GM12865 (cell line): ENCODE data around the gene RFK.

Source experiments
- DNase-seq: peaks from one replicate; pipeline ENCODE4 v3.0.0; 2010; ENCODE audit warnings: low read depth
- H3K4me3 ChIP-seq: 2 replicates; pipeline ENCODE4 v1.5.1; 2011; ENCODE audit warnings: mild to moderate bottlenecking, low read depth, low read length, control low read depth
- TF ChIP-seq, protein P1 (sequence below): IDR thresholded peaks from 2 replicates; pipeline ENCODE4 v1.5.1; 2011; ENCODE audit warnings: low read length, control low read depth, low read depth, inconsistent platforms; ENCODE audit not compliant: insufficient read depth; ENCODE audit errors: missing control alignments

RFK gene

DNA sequence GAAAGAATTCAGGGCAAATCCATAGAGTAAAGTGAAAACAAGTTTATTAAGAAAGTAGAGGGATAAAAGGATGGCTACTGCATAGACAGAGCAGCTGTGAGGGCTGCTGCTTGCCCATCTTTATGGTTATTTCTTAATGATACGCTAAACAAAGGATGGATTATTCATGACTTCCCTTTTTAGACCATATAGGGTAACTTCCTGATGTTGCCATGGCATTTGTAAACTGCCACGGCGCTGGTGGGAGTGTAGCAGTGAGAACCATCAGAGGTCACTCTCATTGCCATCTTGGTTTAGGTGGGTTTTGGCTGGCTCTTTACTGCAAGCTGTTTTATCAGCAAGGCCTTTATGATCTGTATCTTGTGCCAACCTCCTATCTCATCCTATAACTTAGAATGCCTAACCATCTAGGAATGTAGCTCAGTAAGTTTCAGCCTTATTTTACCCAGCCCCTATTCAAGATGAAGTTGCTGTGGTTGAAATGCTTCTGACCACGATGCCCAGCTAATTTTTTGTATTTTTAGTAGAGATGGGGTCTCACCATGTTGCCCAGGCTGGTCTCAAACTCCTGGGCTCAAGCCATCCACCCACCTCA is 42.1 kb downstream of the RFK start:
- TF ChIP-seq, protein P1, sequence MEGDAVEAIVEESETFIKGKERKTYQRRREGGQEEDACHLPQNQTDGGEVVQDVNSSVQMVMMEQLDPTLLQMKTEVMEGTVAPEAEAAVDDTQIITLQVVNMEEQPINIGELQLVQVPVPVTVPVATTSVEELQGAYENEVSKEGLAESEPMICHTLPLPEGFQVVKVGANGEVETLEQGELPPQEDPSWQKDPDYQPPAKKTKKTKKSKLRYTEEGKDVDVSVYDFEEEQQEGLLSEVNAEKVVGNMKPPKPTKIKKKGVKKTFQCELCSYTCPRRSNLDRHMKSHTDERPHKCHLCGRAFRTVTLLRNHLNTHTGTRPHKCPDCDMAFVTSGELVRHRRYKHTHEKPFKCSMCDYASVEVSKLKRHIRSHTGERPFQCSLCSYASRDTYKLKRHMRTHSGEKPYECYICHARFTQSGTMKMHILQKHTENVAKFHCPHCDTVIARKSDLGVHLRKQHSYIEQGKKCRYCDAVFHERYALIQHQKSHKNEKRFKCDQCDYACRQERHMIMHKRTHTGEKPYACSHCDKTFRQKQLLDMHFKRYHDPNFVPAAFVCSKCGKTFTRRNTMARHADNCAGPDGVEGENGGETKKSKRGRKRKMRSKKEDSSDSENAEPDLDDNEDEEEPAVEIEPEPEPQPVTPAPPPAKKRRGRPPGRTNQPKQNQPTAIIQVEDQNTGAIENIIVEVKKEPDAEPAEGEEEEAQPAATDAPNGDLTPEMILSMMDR, result no peak
- no peak for DNase-seq

DNA sequence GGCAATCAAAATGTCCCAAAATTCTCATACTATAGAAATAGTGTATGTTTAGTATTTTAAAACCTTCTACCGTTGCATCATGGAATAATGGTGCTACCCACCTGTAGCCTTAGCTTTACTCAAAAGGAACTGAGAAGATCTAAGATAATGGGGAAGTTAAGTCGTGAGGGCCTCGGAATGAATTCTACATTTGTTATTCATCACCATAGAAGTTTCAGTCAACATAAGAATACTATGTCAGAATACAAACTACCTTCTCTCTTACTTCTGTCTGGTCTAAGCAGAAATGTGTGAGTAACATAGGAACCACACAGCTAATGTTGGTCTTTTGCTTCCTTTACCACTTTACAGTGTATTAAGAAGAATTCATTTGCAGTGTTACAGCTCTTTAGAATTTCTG is 43.2 kb downstream of the RFK start:
- no peak for DNase-seq
- TF ChIP-seq, protein P1, result no peak
- no peak overlapping the region for H3K4me3 ChIP-seq

More for the DNA sequence above, 42.1 kb downstream of the RFK start:
- no peak overlapping the region for H3K4me3 ChIP-seq

DNA sequence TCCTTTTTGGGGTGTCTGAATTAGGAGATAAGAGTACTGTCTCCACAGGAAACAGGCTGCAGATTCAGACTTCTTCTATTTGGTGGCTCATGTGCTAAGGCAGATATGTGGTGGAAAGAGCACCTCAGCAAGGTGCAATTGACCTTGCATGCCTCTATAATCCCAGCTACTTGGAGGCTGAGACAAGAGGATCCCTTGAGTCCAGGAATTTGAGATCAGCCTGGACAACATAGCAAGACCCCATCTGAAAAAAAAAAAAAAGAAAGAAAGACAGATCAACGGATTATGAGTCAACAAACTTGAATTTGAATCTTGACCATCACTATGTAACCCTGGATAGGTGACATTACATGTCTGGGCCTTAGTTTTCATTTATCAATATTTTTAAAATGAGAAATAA is 44.4 kb downstream of the RFK start:
- no peak overlapping the region for H3K4me3 ChIP-seq
- TF ChIP-seq, protein P1, result no peak
- no peak for DNase-seq

DNA sequence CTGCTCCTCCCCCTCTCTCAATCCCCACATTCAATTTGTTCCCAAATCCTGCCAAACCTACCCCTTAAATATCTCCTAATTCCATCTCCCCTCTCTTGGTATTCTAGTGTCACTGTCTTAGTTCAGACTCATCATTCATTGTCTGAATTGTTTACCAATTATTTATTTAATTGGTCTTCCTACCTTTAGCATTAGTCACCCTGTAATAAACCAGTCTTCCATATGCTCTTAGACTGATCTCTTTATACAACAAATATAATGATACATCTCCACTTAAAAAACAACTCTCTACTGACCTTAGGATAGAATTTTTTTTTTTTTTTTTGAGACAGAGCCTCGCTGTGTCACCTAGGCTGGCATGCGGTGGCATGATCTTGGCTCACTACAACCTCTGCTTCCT is 51.4 kb downstream of the RFK start:
- H3K4me3 ChIP-seq, result no peak overlapping the region
- TF ChIP-seq, protein P1, result no peak
- DNase-seq, result no peak

DNA sequence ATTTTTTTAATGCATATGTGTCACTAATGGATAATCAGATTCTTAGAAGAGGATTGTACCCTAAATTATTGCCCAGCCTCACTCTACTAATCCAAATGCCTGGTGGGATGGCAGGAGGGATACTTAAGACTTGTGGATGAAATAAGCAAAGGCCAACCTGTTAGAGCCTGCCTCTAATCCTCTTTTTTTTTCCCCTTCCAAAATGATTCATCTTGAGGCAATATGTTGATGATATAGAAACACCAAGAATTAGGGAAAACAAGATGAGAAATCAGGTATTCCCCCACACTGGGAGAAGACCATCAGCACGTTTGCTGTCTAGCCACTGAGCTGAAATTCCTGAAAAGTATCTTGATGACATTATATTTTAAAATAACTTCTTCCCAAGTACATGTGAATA is 52.0 kb downstream of the RFK start:
- TF ChIP-seq, protein P1, result no peak
- DNase-seq, result no peak
- no peak overlapping the region for H3K4me3 ChIP-seq

DNA sequence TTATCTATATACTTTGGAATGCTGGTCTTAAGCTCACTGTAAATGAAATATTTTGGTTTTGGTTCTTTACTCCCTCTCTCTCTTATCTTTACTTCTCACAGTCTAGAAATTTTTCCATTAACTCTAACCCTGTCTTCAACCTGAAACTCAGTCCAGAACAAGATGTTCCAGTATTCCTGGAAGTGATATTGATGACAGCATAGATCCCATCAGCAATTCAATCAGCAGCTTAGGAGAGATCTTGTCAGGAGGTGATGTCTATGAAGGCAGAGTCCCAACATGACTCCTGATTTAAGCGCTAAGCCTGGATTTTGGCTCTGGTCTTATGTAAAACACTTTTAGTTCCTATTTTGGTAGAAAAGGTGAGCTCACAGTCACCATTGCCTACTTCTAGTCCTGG is 52.6 kb downstream of the RFK start:
- TF ChIP-seq, protein P1, result no peak

DNA sequence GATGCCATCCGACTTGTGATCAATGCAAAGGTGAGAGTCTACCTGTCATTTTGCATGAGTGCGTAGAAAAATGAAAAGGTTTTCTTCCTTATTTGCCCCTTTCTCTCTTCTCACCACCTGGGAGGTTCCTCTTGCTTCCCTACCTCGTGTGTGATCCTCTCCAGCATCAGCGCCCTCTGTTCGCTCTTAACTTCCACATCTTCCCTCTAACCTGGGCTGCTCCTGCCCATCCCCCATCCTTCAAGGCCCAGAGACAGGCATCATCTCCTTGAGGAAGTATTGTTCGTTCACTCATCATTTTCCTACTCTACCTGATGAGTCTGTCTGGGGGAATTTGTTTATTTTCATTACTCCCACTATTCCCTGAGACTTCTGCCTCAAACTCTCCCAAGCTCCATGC is 55.8 kb downstream of the RFK start:
- no peak for DNase-seq
- no peak overlapping the region for H3K4me3 ChIP-seq
- TF ChIP-seq, protein P1, result no peak

More for the DNA sequence above, 52.6 kb downstream of the RFK start:
- DNase-seq, result no peak
- H3K4me3 ChIP-seq, result no peak overlapping the region
